Activated naive CD4-positive, alpha-beta T cell treated with anti-CD3 and anti-CD28 coated beads for 36 hours (primary cell): ENCODE data around the gene ARHGAP12. TPM values are rescaled to one million over a fixed set of nuclear protein-coding genes. Genes with fewer than 3 reads are reported as not detected.
"Not testable (repeated sequence)": the region's sequence is repeated elsewhere in the genome, so short reads cannot be mapped to it uniquely, and the experiment has no call there.

Experiments
- CTCF ChIA-PET: fragments of 350-600 bp; sonication (Branson Sonifier 250); formaldehyde crosslinking; loops from one replicate; lab custom pipeline; 2021; ENCODE audit warnings: antibody characterized with exemption; lab: Charles Lee
- DNase-seq: peaks from one replicate; pipeline ENCODE4 v3.0.0-alpha.2; 2020
- H3K27ac Mint-ChIP-seq: one replicate; pipeline ENCODE4 v1.8.0; 2021; ENCODE audit warnings: mild to moderate bottlenecking, mixed read lengths
- H3K27me3 Mint-ChIP-seq: one replicate; pipeline ENCODE4 v1.8.0; 2021; ENCODE audit warnings: low read depth, mixed read lengths
- H3K36me3 Mint-ChIP-seq: one replicate; pipeline ENCODE4 v1.8.0; 2021; ENCODE audit warnings: low read depth, mixed read lengths
- H3K4me1 Mint-ChIP-seq: one replicate; pipeline ENCODE4 v1.8.0; 2021; ENCODE audit warnings: low read depth, mixed read lengths
- H3K4me3 Mint-ChIP-seq: one replicate; pipeline ENCODE4 v1.8.0; 2021; ENCODE audit warnings: mild to moderate bottlenecking, moderate library complexity, mixed read lengths
- H3K9me3 Mint-ChIP-seq: one replicate; pipeline ENCODE4 v1.8.0; 2021; ENCODE audit warnings: mixed read lengths
- intact Hi-C: fragments of 100-400 bp; cut with micrococcal nuclease; formaldehyde crosslinking; loops from one replicate; pipeline ENCODE4 v1.15.1; 2023
- total RNA-seq, 2 experiments: library from RNA; stranded (reverse); gene quantifications; one replicate each; pipeline ENCODE4 v1.2.3, GENCODE V29; 2021

ARHGAP12 gene, protein sequence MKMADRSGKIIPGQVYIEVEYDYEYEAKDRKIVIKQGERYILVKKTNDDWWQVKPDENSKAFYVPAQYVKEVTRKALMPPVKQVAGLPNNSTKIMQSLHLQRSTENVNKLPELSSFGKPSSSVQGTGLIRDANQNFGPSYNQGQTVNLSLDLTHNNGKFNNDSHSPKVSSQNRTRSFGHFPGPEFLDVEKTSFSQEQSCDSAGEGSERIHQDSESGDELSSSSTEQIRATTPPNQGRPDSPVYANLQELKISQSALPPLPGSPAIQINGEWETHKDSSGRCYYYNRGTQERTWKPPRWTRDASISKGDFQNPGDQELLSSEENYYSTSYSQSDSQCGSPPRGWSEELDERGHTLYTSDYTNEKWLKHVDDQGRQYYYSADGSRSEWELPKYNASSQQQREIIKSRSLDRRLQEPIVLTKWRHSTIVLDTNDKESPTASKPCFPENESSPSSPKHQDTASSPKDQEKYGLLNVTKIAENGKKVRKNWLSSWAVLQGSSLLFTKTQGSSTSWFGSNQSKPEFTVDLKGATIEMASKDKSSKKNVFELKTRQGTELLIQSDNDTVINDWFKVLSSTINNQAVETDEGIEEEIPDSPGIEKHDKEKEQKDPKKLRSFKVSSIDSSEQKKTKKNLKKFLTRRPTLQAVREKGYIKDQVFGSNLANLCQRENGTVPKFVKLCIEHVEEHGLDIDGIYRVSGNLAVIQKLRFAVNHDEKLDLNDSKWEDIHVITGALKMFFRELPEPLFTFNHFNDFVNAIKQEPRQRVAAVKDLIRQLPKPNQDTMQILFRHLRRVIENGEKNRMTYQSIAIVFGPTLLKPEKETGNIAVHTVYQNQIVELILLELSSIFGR
- total RNA-seq: 1 to 10 TPM; 2.3 to 2.6 TPM

DNA sequence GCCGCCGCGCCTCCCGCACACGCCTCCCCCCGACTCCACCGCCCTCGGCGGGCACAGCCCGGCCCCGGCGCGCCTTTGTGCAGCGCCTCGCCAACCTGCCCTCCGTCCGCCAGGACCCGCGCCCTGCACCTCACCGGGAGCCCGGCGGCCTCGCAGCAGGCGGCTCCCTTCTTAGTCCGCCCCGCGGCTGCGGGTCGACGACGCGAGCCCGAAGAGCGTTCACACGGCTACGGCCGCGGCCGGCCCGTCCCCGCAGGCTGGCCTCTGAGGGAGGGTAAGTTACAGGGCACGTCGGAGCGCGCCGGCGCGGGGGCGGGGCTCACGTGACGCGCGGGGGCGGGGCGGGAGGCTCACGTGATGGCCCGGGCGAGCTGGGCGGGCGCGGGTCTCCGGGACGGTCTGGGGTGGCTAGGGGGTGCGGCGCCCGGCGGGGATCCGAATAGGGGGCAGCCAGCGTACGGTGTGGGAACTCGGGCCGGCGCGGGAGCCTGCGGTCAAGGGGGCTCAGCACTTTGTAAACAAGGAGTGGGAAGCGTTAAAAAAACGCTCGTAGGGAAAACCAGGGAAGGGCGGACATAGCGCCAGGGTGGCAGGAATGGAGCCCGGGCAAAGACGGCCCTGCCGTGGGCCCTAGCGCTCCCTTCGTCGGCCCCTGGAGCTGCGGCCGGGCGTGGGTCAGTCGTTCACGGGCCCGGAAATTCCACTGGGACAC lies at the start of gene ARHGAP12:
Gene ARHGAP12, minus strand, starts transcription at position 283 of the 712 bp plus-strand sequence. CDS start 19,976 bp downstream, outside the sequence.
- no peaks in the 10 kb centered on the region for H3K36me3 Mint-ChIP-seq
- CTCF ChIA-PET: interaction anchor here (1.2 to 1.5 kb wide), 2 partner anchors 68 to 75 kb away, joined by 3 to 6 read pairs; no protein-coding TSS in a partner anchor
- peak within 1 kb of the TSS; percentile 30 for H3K27ac Mint-ChIP-seq
- no peaks in the 10 kb centered on the region for H3K27me3 Mint-ChIP-seq
- H3K4me3 Mint-ChIP-seq: peak within 1 kb of the TSS; percentile 88
- peaks cover 37% of the 10 kb centered on the region for H3K4me1 Mint-ChIP-seq
- no peaks in the 10 kb centered on the region for H3K9me3 Mint-ChIP-seq
- DNase-seq: peak; percentile 78
- intact Hi-C loops: loop anchor here (1.0 to 10.0 kb wide), 11 partner anchors 66 to 1494 kb away; partner anchors contain the start of genes EPC1, KIF5B and MAP3K8

GRCh38 chr10:31978156-31978483 lies 49.5 kb upstream of the ARHGAP12 start:
- Mint-ChIP-seq H3K36me3 (no peaks in the 10 kb centered on the region), H3K27ac (no peak overlapping the region), H3K27me3 (peaks cover 3% of the 10 kb centered on the region), H3K4me1 (peaks cover 20% of the 10 kb centered on the region), H3K9me3 (no peaks in the 10 kb centered on the region), H3K4me3 (no peak overlapping the region)
- CTCF ChIA-PET: no interaction called here
- intact Hi-C loops: no loop called here
- DNase-seq: no peak

DNA sequence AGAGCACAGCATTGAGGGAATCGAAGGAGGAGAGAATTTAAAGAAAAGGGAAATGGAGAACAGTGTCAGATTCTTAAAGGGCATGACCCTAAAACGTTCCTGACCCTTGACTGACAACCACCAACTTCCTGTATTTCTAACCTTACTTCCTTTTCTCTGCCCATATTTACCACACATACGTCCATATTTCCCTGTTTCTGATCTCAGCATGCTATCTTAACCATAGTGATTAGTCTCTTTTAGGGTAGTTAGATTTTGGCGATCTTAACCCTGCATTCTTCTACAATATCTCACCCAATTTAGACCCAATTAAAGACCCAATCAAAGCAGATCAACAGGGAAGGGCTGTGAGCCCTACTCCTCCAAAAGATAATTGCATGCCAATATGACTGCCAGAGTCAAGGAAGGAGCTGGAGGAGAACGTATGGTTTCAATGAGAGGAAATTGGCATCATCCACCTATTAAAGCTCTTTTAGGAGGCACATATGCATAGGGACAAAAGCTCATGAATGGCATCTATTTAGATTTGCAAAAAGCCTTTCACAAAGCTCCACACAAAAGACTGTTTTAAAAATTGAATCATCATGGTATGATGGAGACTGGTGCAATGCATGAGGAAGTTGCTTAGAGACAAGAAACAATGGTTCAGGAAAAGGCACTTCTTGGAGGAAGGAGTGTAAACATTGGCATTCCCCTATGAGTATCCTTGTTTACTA lies 49.0 kb upstream of the ARHGAP12 start:
- Mint-ChIP-seq H3K9me3 (no peaks in the 10 kb centered on the region), H3K4me1 (peaks cover 20% of the 10 kb centered on the region), H3K4me3 (no peak overlapping the region), H3K36me3 (no peaks in the 10 kb centered on the region), H3K27ac (no peak overlapping the region), H3K27me3 (peaks cover 3% of the 10 kb centered on the region)
- DNase-seq: no peak
- CTCF ChIA-PET: no interaction called here
- intact Hi-C loops: no loop called here

DNA sequence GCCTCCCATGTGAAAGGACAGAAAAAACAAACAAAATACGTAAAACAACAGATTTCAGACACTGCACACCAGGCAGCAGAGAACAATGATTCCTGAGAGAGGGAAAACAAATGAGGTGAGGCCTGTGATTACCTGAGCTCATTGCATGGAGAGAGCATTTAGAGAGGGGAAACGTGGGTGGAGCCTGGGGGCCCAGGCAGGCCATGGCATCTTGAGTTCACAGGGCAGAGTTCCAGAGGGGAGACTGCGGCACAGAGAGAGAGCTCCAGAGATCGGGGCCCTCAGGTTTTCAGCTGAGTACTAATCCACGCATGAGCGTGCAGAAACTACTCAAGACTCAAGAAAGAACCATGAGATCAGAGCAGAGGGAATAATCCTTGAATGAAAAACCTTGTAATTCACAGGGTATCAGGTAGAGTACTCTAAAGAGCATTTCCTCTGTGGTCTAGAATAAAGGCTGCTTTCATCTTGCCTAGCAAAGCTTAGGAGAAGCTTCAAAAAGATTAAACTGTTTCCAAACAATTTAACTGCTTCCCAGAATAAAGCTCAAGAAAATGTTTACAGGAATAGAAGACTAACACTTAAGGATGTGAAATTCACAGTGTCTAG lies 46.6 kb upstream of the ARHGAP12 start:
- no peak overlapping the region for H3K4me3 Mint-ChIP-seq
- H3K27me3 Mint-ChIP-seq: no peaks in the 10 kb centered on the region
- H3K36me3 Mint-ChIP-seq: no peaks in the 10 kb centered on the region
- H3K4me1 Mint-ChIP-seq: peaks cover 20% of the 10 kb centered on the region
- no peak for DNase-seq
- H3K27ac Mint-ChIP-seq: no peak overlapping the region
- CTCF ChIA-PET: interaction anchor here (0.7 kb wide), 1 partner anchor 247 kb away, joined by 3 read pairs; no protein-coding TSS in a partner anchor
- intact Hi-C loops: no loop called here
- H3K9me3 Mint-ChIP-seq: no peaks in the 10 kb centered on the region

- H3K36me3 Mint-ChIP-seq: no peaks in the 10 kb centered on the region
- H3K4me1 Mint-ChIP-seq: peaks cover 20% of the 10 kb centered on the region
- CTCF ChIA-PET: interaction anchor here (0.9 kb wide), 1 partner anchor 10 kb away, joined by 5 read pairs; no protein-coding TSS in a partner anchor
- intact Hi-C loops: no loop called here
- DNase-seq: no peak
- no peak overlapping the region for H3K27ac Mint-ChIP-seq
- H3K4me3 Mint-ChIP-seq: no peak overlapping the region
- H3K27me3 Mint-ChIP-seq: no peaks in the 10 kb centered on the region
- no peaks in the 10 kb centered on the region for H3K9me3 Mint-ChIP-seq
These were observed 45.9 kb upstream of the ARHGAP12 start for GRCh38 chr10:31974434-31975124.

DNA sequence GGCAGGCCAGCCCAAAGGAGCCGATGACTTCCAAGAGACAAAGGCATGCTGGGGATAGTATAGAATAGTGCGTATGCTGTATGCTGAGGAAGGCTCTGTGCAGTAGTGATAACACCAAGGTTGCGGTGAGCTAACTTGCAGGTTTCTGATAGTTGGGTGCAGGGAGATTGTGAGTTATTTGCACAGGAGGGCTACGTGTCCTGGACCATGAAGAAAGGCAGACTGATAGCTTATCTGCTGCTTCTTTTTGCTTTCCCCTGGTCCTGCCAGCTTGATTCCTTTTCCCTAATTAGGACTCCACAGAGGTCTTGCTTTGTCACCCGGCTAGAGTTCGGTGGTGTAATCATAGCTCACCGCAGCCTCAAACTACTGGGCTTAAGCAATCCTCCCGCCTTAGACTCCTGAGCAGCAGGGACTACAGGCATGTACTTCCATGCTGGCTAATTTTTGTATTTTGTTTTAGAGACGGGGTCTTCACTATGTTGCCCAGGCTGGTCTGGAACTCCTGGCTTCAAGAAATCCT lies 43.9 kb upstream of the ARHGAP12 start:
- CTCF ChIA-PET: no interaction called here
- no peak overlapping the region for H3K4me3 Mint-ChIP-seq
- no peak overlapping the region for H3K27ac Mint-ChIP-seq
- no peaks in the 10 kb centered on the region for H3K27me3 Mint-ChIP-seq
- H3K9me3 Mint-ChIP-seq: no peaks in the 10 kb centered on the region
- H3K4me1 Mint-ChIP-seq: peaks cover 16% of the 10 kb centered on the region
- no peaks in the 10 kb centered on the region for H3K36me3 Mint-ChIP-seq
- DNase-seq: no peak
- intact Hi-C loops: no loop called here

GRCh38 chr10:31969847-31970246 lies 41.2 kb upstream of the ARHGAP12 start:
- CTCF ChIA-PET, H3K27ac Mint-ChIP-seq, H3K4me3 Mint-ChIP-seq, intact Hi-C loops, DNase-seq, H3K36me3 Mint-ChIP-seq, H3K9me3 Mint-ChIP-seq, H3K27me3 Mint-ChIP-seq, H3K4me1 Mint-ChIP-seq: not testable (repeated sequence)

GRCh38 chr10:31963589-31963980 lies 35.0 kb upstream of the ARHGAP12 start:
- DNase-seq: no peak
- Mint-ChIP-seq H3K4me3 (no peak overlapping the region), H3K27me3 (peaks cover 1% of the 10 kb centered on the region), H3K4me1 (peaks cover 17% of the 10 kb centered on the region), H3K27ac (no peak overlapping the region), H3K36me3 (no peaks in the 10 kb centered on the region), H3K9me3 (no peaks in the 10 kb centered on the region)
- CTCF ChIA-PET: interaction anchor here (1.0 to 2.4 kb wide), 2 partner anchors 10 to 466 kb away, joined by 3 to 5 read pairs; no protein-coding TSS in a partner anchor
- intact Hi-C loops: loop anchor here (5.0 kb wide), 1 partner anchor 39 kb away; no protein-coding TSS in a partner anchor

DNA sequence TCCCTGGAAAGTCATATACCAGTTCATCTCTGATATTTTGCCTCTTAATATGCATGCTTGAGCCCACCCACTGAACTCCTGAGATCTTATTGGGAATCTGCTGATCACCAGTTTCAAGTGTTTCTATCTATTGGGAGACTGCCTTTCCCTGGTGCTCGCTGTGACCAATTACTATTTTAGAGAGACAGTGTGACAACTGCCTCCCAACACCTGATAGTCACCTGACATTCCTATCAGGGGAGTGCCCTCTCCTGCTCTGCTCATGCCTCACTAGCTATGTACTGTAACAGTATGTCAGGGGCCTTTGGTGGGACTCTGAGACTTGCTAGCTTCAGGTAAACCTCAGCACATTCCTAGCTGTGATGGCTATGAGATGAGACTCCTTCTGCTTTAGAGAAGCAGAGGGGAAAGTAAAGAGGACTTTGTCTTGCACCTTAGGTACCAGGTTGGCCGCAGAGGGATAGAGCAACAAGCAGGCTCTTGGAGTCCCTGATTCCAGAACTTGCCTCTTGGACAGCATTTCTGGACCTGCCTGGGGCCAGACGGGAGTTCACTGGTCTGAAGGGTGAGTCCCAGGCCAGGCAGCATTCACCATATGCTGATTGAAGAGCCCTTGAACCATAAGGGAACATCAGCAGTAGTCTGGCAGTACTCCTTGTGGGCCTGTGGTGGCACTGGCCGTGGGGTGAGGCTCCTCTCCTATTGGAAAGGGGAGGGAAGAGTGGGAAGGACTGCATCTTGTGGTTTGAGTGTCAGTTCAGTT lies 34.4 kb upstream of the ARHGAP12 start:
- intact Hi-C loops: loop anchor here (5.0 kb wide), 1 partner anchor 39 kb away; no protein-coding TSS in a partner anchor
- H3K27me3 Mint-ChIP-seq: peaks cover 1% of the 10 kb centered on the region

More for the DNA sequence above, 34.4 kb upstream of the ARHGAP12 start:
- CTCF ChIA-PET: interaction anchor here (1.0 kb wide), 1 partner anchor 465 kb away, joined by 3 read pairs; no protein-coding TSS in a partner anchor
- H3K4me1 Mint-ChIP-seq: peaks cover 17% of the 10 kb centered on the region
- no peak for DNase-seq
- no peak overlapping the region for H3K27ac Mint-ChIP-seq
- no peak overlapping the region for H3K4me3 Mint-ChIP-seq
- H3K36me3 Mint-ChIP-seq: no peaks in the 10 kb centered on the region
- H3K9me3 Mint-ChIP-seq: no peaks in the 10 kb centered on the region
